ENCODE results near the gene PAXIP1. TPM values are rescaled to one million over a fixed set of nuclear protein-coding genes. Genes with fewer than 3 reads are reported as not detected.

The PAXIP1 gene
- total RNA-seq, 1 donor from 2014 or later, result 27.7 TPM

- no peak overlapping the region for H3K4me3 Mint-ChIP-seq (ENCODE audit: low read depth)
- peaks cover 15% of the 10 kb centered on the region for H3K36me3 Mint-ChIP-seq (ENCODE audit: insufficient read depth)
- DNase-seq (ENCODE audit: low spot score, unreplicated experiment), result no peak
- no peak for TF ChIP-seq CTCF (IDR thresholded peaks at IDR 0.05; ENCODE audit: unreplicated experiment)
- H3K4me1 Mint-ChIP-seq (ENCODE audit: low read depth), result no peaks in the 10 kb centered on the region
- H3K9me3 Mint-ChIP-seq (ENCODE audit: low read depth), result no peaks in the 10 kb centered on the region
- H3K27ac Mint-ChIP-seq, result no peak overlapping the region
- no peaks in the 10 kb centered on the region for H3K27me3 Mint-ChIP-seq
Measured at GRCh38 chr7:154996101-154996500, 6.8 kb downstream of the PAXIP1 start.

GRCh38 chr7:154994996-154995395, 7.9 kb downstream of the PAXIP1 start:
- peaks cover 18% of the 10 kb centered on the region for H3K36me3 Mint-ChIP-seq (ENCODE audit: insufficient read depth)
- H3K27me3 Mint-ChIP-seq, result no peaks in the 10 kb centered on the region
- H3K9me3 Mint-ChIP-seq (ENCODE audit: low read depth), result no peaks in the 10 kb centered on the region
- no peak overlapping the region for H3K4me3 Mint-ChIP-seq (ENCODE audit: low read depth)
- H3K4me1 Mint-ChIP-seq (ENCODE audit: low read depth), result no peaks in the 10 kb centered on the region
- TF ChIP-seq CTCF (IDR thresholded peaks at IDR 0.05; ENCODE audit: unreplicated experiment), result no peak
- DNase-seq (ENCODE audit: low spot score, unreplicated experiment), result no peak
- no peak overlapping the region for H3K27ac Mint-ChIP-seq

- no peak for TF ChIP-seq CTCF (IDR thresholded peaks at IDR 0.05; ENCODE audit: unreplicated experiment)
- no peak overlapping the region for H3K4me3 Mint-ChIP-seq (ENCODE audit: low read depth)
- no peaks in the 10 kb centered on the region for H3K9me3 Mint-ChIP-seq (ENCODE audit: low read depth)
- DNase-seq (ENCODE audit: low spot score, unreplicated experiment), result no peak
- no peak overlapping the region for H3K27ac Mint-ChIP-seq
- peaks cover 15% of the 10 kb centered on the region for H3K36me3 Mint-ChIP-seq (ENCODE audit: insufficient read depth)
- H3K27me3 Mint-ChIP-seq, result no peaks in the 10 kb centered on the region
- H3K4me1 Mint-ChIP-seq (ENCODE audit: low read depth), result no peaks in the 10 kb centered on the region
Measured at GRCh38 chr7:154990964-154991540, 11.9 kb downstream of the PAXIP1 start.

GRCh38 chr7:154987571-154987970, 15.4 kb downstream of the PAXIP1 start:
- no peaks in the 10 kb centered on the region for H3K9me3 Mint-ChIP-seq (ENCODE audit: low read depth)
- H3K4me3 Mint-ChIP-seq (ENCODE audit: low read depth), result no peak overlapping the region
- H3K27ac Mint-ChIP-seq, result no peak overlapping the region
- no peak for TF ChIP-seq CTCF (IDR thresholded peaks at IDR 0.05; ENCODE audit: unreplicated experiment)
- no peak for DNase-seq (ENCODE audit: low spot score, unreplicated experiment)
- H3K4me1 Mint-ChIP-seq (ENCODE audit: low read depth), result no peaks in the 10 kb centered on the region
- no peaks in the 10 kb centered on the region for H3K27me3 Mint-ChIP-seq
- peaks cover 9% of the 10 kb centered on the region for H3K36me3 Mint-ChIP-seq (ENCODE audit: insufficient read depth)

GRCh38 chr7:154986200-154986945, 16.6 kb downstream of the PAXIP1 start:
- no peak overlapping the region for H3K4me3 Mint-ChIP-seq (ENCODE audit: low read depth)
- DNase-seq (ENCODE audit: low spot score, unreplicated experiment), result no peak
- H3K36me3 Mint-ChIP-seq (ENCODE audit: insufficient read depth), result peaks cover 8% of the 10 kb centered on the region
- no peaks in the 10 kb centered on the region for H3K27me3 Mint-ChIP-seq
- TF ChIP-seq CTCF (IDR thresholded peaks at IDR 0.05; ENCODE audit: unreplicated experiment), result no peak
- no peaks in the 10 kb centered on the region for H3K4me1 Mint-ChIP-seq (ENCODE audit: low read depth)
- no peaks in the 10 kb centered on the region for H3K9me3 Mint-ChIP-seq (ENCODE audit: low read depth)
- no peak overlapping the region for H3K27ac Mint-ChIP-seq
